GM19193 (cell line): ENCODE results near the gene TTC23L.

Experiments used
- POLR2A ChIP-seq: IDR thresholded peaks from 4 replicates; pipeline ENCODE4 v1.6.1; 2011; ENCODE audit not compliant: insufficient read depth, insufficient read length; ENCODE audit errors: extremely low read depth

Gene TTC23L

DNA sequence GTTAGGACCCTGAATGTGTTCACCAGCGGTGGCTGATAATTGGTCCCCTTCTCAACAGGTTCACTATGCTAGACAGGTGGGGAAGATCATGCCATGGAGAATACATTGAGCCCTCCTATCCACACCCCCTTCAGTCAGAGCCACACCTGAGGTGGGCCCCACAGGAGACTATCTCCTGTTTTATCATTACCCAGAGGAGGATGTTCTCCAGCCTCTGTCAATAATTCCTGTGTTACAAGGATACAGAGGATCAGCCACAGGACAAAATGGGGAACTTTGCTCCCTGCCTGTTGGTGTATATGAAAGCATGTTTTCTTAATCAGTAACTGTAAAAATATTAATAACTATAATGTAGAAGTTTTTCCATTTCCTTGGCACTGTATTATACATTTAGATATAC is 50.4 kb downstream of the TTC23L start:
- no peak for TF ChIP-seq POLR2A

- no peak for TF ChIP-seq POLR2A
These were observed 53.0 kb downstream of the TTC23L start for GRCh38 chr5:34891981-34892380.

DNA sequence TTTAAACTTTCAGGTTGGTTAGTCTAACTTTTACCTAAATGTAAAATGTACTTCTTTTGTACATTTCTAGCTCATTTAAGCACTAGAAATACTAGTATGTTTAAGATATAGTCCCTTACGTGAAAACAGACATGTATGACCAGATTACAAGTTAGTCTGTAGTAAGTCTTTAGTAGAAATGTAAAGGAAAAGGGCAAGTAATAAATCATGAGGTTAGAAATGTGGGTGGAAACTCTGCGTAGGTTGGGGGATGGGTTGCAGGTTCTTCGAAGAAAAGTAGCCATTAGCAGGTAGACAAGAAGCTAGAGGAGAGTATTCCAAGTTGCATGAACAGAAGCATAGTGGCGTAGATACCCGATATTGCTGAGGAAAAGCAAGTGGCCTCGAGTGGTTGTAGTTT is 53.5 kb downstream of the TTC23L start:
- no peak for TF ChIP-seq POLR2A

- no peak for TF ChIP-seq POLR2A
These were observed 55.8 kb downstream of the TTC23L start for GRCh38 chr5:34894716-34895115.

- no peak for TF ChIP-seq POLR2A
These were observed 56.9 kb downstream of the TTC23L start for GRCh38 chr5:34895641-34896419.

DNA sequence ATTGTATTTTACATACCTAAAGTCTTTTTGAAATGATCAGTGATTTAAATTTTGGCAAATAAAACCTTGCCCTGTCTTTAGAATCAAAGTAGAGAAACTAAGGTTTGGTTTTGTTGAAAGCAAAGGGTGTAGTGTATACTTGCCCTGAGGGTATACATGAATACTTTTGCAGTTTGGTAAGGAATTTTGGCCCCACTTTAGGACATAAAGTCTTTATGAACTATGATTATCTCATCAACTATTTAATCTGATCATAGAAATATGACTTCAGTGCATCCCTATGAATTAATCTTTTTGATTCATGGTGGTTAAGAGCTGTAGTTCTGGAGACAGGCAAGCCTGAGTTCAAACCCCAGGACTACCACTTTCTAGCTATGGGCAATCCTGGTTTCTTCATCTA is 58.7 kb downstream of the TTC23L start:
- TF ChIP-seq POLR2A: no peak

- TF ChIP-seq POLR2A: no peak
These were observed 59.4 kb downstream of the TTC23L start for GRCh38 chr5:34898258-34898895.

GRCh38 chr5:34899066-34899465 is 60.1 kb downstream of the TTC23L start:
- TF ChIP-seq POLR2A: no peak

- no peak for TF ChIP-seq POLR2A
These were observed 61.7 kb downstream of the TTC23L start for GRCh38 chr5:34900652-34901051.

- no peak for TF ChIP-seq POLR2A
These were observed 64.3 kb downstream of the TTC23L start for GRCh38 chr5:34903260-34903659.

GRCh38 chr5:34905564-34905963 is 66.6 kb downstream of the TTC23L start:
- TF ChIP-seq POLR2A: no peak

DNA sequence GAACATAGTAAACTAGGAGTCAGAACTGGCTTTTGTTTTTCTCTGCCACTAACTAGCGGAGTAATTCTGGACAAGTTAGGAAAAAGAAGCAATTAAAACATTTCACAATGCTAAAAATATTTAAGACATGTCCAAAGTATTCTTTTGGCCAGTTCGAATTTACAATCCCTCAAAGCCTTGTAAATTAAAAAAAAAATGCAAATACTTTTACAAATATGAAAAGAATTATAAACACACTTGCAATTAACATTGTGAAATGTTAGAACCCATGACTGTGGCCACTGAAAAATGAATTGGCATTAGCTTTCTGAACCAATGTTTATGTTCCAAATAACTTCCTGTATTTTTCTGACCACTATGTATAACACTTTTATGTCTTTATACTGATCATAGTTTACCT is 74.1 kb downstream of the TTC23L start:
- TF ChIP-seq POLR2A: no peak

DNA sequence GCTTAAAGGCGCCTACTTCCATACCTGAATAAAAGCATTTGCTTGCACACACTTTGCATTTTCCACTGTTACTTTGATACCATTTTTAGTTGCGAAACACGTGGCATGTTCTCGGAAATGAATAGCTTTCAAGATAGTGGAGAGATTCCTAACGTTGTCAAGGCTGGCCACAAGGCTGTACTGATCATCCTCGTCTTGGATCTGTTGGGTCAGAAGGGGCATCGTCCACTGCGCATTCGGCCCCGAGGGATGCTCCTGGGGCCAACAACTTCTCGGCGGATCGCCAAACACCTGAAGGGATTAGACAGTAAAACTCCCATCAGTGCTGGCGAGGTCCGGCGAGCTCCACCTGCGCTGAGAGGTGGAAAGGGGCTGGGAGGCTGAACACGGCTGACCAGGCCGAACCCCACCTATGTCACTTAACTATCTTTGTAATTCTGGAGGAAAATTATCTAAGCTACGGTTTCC is 75.7 kb downstream of the TTC23L start:
- TF ChIP-seq POLR2A: no peak

GRCh38 chr5:34915139-34915855 is 76.3 kb downstream of the TTC23L start, which contains the start of the genes BRIX1 and RAD1:
TSS of gene BRIX1 (plus strand) at chr5:34915711. CDS start at chr5:34915739, 28 bp downstream.
TSS of gene RAD1 (minus strand) at chr5:34915504. CDS start at chr5:34914892, 612 bp downstream.
- TF ChIP-seq POLR2A: peak; percentile 84

- no peak for TF ChIP-seq POLR2A
These were observed 76.9 kb downstream of the TTC23L start for GRCh38 chr5:34915856-34916192.
